ENCODE measurements around the gene SLC16A11.
"Not testable (repeated sequence)": the region's sequence is repeated elsewhere in the genome, so short reads cannot be mapped to it uniquely, and the experiment has no call there.

SLC16A11 gene

DNA sequence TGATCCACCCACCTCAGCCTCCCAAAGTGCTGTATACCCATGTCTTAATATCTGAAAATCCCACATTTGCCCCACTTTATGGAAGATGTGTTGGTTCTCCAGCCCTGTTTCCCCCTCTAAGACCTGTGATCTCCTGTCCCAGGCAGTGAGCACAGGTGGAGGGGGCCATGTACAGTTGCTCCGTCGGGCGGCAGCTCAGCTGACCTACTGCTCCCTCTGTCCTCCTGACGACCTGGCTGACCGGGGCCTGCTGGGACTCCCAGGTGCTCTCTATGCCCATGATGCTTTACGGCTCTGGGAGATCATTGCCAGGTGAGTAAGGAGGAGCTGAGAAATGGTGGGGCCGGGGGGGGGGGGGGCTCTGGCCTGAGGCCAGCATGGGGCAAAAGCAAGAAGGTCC lies 38.2 kb downstream of the SLC16A11 start:
- DNase-seq (ENCODE audit: low spot score) = no peak

DNA sequence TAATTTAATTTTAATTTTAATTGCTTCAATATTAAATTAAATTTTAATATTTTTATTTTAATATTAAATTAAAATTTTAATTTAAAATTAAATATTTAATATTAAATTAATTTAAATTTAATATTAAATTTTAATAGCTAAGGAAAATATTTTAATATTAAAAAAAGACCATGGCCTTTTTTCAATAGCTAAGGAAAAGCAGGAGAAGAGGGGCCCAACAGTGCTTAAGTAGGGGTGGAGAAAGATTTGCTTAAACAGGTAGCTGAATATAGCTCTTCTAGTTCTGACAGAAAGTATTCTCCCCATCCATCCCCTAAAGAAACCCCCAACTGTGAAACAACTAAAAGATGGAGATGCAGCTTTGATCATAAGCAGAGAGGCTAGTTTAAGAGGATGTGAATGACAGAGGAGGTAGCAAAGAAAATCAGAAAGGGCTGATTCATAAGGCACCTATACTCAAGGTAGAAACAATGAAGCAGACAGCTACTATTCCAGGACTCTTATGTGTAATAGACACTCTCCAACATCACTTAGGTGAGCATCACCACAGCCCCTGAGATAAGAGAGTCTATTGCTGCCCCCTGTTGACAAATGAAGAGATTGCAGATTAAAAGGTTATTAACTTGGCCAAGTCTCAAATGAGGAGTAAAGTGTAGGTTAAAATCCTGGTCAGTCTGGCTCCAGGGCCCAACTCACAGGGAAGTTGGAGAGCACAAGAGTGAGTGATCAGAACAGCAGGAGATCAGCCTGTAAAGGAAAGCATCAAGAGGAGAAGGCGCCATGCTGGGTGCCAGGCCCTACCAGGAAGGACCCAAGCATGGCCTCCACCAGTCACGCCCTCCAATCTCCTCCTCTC lies 39.3 kb downstream of the SLC16A11 start:
- peak; percentile 45 for DNase-seq (ENCODE audit: low spot score)

DNA sequence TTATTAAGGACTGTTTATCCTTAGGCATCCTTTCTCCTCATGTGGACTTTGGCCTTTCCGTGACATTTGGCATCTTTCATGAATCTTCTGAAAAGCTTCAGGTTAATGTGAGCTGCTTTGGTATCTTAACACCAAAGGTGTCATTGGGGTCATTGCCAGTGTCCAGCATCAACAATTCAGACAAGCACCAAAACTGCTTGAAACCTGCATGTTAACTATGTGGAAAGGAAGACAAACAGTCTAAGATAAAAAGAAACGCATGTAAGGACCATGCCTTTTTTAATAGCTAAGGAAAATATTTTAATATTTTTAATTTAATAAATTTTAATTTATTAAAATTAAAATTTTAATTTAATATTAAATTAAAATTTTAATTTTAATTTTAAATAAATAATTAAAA lies 40.1 kb downstream of the SLC16A11 start:
- no peak for DNase-seq (ENCODE audit: low spot score)

DNA sequence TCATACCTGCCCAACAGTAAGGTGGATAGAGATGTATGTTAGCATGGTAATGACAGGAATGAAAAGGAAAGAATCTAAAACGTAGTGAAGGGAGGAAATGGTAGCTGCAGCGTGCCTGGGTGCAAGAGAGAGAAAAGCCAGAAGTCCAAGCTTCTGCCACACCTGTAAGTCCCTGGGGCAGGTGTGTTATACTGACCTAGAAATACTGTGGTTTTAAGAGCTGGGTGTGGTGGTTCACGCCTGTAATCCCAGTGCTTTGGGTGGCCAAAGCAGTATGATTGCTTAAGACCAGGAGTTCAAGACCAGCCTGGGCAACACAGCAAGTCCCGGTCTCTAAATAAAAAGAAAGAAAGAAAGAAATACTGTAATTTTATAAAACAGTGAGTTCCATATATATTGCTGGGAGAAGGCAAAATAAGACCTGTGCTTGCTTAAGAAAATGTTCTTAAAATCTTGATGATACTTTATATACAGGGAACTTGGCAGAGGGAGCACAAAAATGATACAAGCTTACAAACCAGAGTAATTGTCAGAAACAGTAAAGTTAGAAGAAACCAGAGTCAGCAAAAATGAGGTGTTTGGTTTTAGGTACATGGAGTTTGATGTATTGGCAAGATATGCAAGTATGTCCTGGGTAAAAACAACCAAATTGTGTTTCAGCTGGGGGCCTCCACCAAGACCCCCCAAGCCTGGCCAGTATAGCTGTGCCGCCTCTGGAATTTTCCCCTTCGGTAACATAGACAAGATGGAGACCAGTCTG lies 41.4 kb downstream of the SLC16A11 start:
- DNase-seq (ENCODE audit: low spot score) = no peak

DNA sequence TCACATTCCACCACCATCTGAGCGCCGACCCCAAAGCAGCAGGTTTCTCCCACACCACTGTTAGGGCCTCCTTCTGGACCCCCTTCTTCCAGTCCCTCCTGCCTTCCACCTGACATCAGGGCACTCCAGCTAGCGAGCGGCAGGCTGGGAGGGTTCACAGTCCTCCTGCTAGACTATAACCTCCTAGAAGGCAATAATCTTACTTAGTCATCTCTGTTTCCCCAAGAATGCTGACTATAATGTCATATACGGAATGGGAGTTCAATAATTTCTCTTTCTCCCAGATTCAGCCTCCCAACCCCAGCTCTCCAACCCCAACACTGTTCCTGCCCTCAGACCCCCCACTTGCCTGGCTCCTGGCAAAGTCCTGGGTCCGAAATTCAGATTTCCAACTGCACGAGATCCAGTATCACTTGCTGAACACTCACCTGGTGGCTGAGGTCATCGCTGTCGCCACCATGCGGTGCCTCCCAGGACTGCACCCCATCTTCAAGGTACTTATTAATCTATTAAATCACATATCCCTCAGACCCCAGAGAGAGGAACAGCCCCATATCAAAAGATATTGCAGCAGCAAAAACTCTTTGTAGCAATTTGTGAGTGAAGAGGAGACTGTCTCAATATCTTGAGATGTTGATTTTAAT lies 42.5 kb downstream of the SLC16A11 start:
- DNase-seq (ENCODE audit: low spot score) = no peak

DNA sequence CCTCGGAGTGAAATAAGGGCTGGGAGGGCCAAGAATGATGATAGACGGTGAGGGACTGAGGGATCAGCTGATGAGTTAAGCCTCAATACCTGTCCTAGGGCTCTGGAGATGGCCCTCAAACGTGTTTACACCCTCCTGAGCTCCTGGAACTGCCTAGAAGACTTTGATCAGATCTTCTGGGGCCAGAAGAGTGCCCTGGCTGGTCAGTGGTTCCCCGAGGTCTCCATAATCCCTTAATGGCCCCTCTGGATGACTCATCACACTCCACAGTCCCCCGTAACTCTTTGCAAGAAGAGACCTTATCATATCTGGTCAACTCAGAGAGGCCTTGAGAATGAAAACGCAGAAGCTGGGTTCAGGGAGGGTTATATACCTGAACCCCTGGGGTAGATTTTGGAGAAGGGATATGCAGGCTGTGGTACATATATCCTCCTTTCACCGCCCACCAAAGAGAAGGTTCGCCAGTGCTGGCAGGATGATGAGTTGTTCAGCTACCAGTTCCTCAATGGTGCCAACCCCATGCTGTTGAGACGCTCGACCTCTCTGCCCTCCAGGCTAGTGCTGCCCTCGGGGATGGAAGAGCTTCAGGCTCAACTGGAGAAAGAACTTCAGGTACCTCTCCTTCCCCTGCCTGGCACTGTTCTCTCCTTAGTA lies 44.9 kb downstream of the SLC16A11 start:
- DNase-seq (ENCODE audit: low spot score) = no peak

- DNase-seq (ENCODE audit: low spot score) = no peak
Observed at GRCh38 chr17:6997171-6997570, 46.7 kb downstream of the SLC16A11 start.

GRCh38 chr17:6996256-6997011 lies 47.5 kb downstream of the SLC16A11 start:
- no peak for DNase-seq (ENCODE audit: low spot score)

GRCh38 chr17:6995500-6996255 lies 48.2 kb downstream of the SLC16A11 start, which contains the start of gene ALOX12:
ALOX12 (plus strand) TSS chr17:6996049; CDS start chr17:6996118, 69 bp downstream.
- DNase-seq (ENCODE audit: low spot score) = no peak

GRCh38 chr17:6994666-6995256 lies 49.1 kb downstream of the SLC16A11 start:
- no peak for DNase-seq (ENCODE audit: low spot score)

- DNase-seq (ENCODE audit: low spot score) = no peak
Observed at GRCh38 chr17:6994118-6994598, 49.7 kb downstream of the SLC16A11 start.

DNA sequence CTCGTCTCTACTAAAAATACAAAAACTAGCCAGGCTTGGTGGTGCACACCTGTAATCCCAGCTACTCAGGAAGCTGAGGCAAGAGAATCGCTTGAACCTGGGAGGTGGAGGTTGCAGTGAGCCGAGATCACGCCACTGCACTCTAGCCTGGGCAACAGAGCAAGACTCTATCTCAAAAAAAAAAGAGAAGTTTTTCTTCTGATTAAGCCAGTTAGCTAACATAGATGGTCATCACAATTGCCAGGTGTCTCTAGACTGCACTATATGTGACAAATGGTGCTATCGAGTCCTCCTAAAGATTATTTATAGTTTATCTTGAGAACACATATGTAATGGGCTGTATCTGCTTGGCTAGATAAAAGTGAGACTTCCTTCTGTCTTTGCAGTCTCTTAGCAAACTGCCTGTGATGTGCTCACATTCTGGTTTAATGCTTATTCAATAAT lies 50.3 kb downstream of the SLC16A11 start:
- DNase-seq (ENCODE audit: low spot score) = not testable (repeated sequence)
